ENCODE measurements around the gene GLIPR2.

- TF ChIP-seq CTCF (IDR thresholded peaks at IDR 0.05; ENCODE audit: low read depth, low read length) (no peak), EZH2phosphoT487 (IDR thresholded peaks at IDR 0.05; ENCODE audit: low read depth) (no peak)
Observed at GRCh38 chr9:36135741-36136271, 727 bp upstream of the GLIPR2 start.
